ENCODE measurements around the gene SNCB.

GRCh38 chr5:176671399-176671798 lies 41.1 kb upstream of the SNCB start:
- TF ChIP-seq CTCF (IDR thresholded peaks at IDR 0.05) (no peak), EZH2 (IDR thresholded peaks at IDR 0.05) (no peak)
